GM12872 (cell line): ENCODE results near the gene RABAC1.

Experiments
- TF ChIP-seq, protein P1 (sequence below): IDR thresholded peaks from 3 replicates; pipeline ENCODE4 v1.5.1; 2011; ENCODE audit warnings: low read depth, mild to moderate bottlenecking, low read length, moderate library complexity; ENCODE audit not compliant: insufficient read depth

RABAC1 gene

DNA sequence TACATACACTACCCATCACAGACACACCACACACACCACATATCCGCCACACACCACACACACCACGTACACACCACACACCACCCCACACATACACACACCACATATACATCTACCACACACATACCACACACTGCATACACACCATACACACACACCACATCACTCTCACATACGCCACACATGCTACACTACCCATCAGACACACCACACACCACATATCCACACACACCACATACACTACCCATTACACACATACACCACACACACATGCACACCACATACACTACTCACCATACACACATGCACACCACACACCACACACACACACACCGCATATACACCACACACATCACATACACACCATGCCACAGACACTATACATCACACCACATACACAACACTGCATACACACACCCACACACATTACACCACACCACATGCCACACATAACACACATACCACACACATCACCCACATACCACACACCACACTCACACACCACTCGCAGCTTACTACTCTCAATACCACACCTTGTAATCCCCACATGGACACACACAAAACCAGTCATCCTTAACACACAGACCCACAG, 40.4 kb downstream of the RABAC1 start:
- TF ChIP-seq, protein P1, sequence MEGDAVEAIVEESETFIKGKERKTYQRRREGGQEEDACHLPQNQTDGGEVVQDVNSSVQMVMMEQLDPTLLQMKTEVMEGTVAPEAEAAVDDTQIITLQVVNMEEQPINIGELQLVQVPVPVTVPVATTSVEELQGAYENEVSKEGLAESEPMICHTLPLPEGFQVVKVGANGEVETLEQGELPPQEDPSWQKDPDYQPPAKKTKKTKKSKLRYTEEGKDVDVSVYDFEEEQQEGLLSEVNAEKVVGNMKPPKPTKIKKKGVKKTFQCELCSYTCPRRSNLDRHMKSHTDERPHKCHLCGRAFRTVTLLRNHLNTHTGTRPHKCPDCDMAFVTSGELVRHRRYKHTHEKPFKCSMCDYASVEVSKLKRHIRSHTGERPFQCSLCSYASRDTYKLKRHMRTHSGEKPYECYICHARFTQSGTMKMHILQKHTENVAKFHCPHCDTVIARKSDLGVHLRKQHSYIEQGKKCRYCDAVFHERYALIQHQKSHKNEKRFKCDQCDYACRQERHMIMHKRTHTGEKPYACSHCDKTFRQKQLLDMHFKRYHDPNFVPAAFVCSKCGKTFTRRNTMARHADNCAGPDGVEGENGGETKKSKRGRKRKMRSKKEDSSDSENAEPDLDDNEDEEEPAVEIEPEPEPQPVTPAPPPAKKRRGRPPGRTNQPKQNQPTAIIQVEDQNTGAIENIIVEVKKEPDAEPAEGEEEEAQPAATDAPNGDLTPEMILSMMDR, result no peak

DNA sequence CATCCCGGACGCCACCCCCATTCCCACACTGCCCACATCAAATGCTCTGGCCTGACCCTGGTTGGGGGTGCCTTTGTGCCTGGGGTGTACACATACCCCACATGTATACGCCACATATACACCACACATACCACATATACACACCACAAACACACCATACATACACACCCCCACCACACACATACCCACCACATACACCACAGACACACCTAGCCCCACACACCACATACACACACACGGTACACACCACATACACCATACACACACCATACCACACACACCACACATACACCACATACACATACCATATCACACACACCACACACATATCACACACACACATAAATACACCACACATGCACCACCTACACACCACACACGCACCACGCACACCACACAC, 41.0 kb downstream of the RABAC1 start:
- TF ChIP-seq, protein P1, result no peak

DNA sequence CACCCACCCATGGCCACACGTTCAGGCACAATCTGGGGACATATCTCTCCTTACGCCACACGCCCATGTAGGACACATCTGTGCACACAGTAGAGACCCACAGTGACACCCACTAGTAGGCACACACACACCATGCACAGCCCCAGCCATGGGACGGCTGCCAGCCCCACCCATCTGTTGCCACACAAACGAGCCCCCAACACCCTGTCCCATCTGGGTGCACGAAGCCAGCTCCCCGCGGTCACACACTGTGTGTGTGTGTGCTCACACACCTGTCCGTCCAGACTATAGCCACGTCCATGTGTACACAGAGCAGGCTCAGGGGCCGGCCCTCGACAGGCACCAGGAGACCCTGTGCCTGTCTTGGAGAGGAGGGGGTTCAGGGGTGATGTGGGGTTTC, 41.4 kb downstream of the RABAC1 start:
- TF ChIP-seq, protein P1, result no peak

DNA sequence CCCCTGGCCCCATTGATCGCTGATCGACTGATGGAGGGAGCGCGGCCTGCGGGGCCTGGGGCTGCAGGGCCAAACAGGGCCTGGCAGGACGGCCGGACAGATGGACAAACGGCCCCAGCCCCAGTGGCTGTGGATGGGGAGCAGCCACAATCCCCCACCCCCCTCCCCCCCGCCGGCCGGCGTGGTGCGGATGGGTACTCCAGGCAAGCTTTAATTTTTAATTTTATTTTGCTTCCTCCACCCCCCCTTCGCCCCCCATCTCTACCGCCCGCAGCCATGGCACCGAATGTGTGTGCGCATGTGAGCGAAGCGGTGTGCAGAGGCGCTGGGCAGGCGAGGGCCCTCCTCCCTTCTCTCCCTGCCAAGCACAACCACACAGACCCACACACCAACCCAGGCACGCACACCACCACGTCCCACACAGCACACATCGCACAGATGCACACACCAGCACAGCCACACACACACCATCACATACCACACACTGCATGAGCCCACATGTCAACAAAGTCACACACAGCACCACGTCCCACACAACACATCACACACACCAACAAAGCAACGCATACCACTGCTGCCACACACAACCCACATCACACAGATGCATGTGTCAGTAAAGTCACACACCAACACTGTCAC, 43.2 kb downstream of the RABAC1 start:
- TF ChIP-seq, protein P1, result no peak

DNA sequence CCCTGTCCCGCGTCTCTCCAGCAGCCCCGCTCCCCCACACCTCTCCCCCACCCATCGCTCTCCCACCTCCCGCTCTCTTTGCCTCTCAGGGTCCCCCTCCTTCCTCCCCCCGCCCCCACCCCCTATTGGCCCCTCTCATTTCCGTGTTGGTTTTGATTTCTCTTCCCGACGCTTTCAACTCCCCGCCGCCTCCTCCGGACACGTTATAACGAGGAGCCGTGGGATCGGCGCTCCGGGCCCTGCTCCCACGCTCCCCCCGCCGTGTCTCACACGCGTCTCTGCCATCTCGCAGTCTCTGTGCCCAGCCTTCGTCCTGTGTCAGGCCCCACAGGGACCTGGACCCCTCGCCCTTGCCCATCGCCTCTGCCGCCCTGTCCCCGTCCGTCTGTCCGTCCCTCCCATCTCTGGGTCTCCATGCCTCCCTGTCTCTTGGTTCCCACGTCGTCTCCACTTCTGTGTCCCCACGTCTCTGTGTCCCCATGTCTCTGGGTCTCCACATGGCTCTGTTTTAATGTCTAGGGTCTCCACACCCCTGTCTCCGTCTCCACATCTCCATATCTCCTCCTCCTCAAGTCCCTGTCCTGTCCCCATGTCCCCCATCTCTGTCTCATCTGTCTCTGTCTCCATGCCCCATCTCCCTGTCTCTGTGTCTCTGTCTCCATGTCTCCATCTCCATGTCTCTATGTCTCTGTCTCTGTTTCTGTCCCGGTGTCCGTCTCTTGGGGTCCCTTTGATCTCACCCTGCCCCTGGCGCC, 43.9 kb downstream of the RABAC1 start:
- TF ChIP-seq, protein P1, result no peak

DNA sequence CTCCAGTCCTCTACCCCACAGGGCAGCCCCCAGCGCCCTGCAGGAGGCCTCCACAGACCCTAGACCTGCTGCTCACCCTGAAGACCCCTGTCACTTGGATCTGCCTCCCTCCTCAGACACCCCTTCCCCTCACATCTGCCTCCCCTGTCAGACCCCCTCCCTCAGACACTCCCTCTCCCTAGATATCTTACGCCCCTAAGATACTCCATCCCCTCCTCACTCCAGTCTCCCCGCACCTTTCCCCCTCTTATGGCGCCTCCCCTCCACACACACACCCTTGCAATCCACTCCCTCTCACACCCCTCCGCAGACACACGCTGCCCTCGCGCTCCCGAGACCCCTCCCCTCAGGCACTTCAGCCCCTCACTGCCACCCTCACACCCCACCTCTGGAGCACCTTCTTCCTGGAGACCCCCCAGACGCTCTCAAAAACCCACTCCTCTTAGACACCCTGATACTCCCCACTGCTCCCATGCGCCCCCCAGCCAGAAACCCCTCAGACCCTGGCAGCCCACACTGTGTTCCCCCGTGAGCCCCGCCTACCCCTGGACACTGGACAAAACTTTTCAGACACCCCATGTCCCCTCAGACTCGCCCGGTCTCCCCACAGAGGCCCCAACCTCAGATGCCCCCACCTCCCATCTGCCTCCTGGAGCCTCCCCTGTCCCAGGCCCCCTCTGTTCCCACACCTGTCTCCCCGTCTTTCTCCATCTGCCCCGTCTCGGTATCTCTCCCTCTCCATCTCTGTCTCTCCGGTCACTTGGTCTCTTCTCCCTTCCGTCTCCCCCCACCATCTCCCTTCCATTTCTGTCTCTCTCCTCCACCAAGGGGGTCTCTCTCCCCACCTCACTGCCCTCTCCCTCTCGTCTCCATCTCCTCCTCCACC, 45.3 kb downstream of the RABAC1 start:
- TF ChIP-seq, protein P1, result no peak

DNA sequence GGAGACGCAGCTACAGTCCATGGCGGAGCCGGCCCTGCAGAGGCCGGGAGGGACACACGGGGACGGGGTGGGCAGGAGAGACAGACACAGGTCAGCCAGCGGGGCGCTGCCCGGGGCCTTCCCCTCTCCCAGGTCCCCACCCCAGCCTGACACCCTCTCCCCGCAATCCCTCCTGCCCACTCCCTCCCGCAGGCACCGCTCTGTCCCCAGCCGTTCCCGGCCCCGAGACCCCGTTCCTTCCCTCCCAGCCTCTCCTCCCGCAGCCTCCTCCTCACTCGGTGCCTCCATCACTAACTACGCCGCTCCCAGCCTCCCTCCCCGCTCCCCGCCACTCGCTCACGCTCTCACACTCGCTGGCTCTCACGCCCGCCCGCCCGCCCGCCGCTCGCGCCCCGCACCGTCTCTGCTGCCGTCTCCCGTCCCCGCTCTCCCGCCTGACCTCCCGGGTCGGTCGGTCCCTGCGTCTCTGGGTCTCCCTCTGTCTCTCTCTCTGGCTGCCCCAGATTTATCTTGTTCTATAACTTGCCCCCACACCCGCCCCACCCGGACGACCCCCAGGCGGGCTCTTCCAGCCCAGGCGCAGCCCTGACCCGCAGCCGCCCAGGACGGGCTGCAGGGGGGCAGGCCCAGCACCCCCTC, 46.1 kb downstream of the RABAC1 start:
- TF ChIP-seq, protein P1, result no peak
